Stimulated activated CD8-positive, alpha-beta memory T cell treated with anti-CD3 and anti-CD28 coated beads, Interleukin-12 subunit alpha, Interleukin-12 subunit beta, amount 100 ng/mL, for 24 hours (primary cell): ENCODE measurements around the gene PICK1.

ENCODE experiments used
- DNase-seq: peaks from one replicate; pipeline ENCODE4 v3.0.0-alpha.2; 2020; ENCODE audit errors: extremely low read depth

PICK1 gene

DNA sequence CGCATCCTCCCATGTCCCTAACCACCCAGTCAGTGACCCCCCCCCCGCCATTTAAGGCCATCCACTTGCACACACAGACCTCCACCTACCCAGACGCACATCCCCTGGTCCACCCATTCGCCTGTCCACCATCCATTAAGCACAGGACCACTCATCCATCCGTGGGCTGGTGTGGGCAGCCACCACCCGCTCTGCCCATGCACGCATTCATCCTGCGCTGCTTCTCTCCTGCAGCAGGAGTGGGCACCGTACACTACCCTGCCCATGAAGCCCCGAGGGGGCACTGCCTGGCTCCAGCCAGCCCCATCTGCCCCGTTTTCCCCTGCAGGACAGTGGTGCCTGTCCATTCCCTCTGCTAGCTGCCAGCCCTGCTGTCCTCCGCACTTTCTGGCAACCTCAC lies 30.7 kb downstream of the PICK1 start:
- no peak for DNase-seq

DNA sequence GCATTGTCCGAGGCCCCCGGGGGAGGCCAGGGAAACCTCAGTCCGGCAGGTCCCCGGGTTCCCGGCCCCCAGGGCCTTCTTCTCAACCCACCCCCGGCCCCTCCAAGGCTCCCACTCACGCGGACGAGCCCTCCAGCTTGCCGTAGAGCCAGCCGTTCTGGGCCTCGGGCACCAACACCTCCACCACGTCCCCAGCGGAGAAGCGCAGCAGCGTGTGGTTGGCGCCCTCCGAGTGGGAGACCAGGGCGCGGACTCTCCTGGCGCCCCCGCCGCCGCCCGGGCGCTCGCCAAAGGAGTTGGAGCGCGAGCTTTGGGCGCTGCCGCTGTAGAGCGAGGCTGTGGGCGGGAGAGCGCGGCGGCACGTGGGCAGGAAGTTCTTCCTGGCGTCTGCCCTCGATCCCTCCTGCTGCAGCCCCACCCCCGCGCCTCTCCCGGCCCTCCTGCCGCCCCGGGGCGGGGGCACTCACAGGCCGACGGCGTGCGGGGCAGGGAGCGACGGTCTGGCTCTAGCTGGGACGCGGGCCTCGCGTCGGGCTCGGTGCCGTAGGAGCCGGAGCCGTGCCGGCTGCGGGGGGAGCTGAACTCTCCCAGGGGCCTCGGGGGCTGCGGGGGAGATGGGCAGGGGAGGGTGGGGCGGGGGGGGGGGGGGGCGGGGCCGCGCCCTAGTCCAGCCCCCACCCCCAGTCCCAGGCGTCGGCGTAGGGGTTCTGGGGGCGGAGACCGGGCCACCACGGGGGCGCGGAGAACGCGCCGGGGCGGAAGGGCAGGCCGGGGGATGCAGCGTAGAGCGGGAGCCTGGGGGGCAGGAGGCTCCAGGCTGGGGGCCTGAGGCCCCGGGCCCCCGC lies 31.6 kb downstream of the PICK1 start:
- no peak for DNase-seq

DNA sequence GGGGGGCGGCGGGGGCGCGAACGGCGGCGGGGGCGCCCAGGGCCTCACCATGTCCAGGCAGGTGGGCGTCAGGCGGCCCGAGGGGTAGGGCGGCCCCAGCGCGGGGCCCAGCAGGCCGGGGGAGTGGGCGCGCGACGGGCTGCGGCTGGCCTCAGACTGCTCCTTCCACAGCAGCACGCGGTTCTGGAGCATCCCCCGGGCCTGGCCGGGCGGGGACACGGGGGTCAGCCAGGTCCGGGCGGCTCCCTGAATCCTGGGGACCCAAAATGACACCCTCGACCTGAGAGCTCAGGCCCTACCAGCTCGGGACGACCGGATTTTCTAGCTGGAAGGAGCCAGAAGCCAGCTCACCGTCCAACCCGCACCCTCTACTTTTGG lies 32.3 kb downstream of the PICK1 start:
- no peak for DNase-seq

DNA sequence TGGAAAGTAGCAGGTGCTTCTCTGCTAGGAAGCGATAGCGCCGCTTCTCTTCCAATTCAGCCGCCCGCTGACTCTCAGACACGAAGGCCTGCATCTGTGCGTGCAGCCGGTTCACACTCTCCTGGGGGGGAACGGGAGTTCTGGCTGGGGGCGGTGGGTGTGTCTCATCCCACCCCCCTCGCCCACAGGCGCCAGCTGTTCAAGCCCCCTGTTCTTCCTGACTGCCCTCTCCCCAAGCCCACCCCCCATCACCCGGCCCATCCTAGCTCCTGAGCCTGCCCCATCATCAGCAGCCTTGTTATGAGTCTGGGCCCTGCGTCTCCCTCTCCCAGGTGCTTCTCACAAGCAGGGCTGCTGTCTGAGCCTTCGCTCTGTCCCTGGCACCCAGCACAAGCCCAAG lies 39.9 kb downstream of the PICK1 start:
- no peak for DNase-seq

DNA sequence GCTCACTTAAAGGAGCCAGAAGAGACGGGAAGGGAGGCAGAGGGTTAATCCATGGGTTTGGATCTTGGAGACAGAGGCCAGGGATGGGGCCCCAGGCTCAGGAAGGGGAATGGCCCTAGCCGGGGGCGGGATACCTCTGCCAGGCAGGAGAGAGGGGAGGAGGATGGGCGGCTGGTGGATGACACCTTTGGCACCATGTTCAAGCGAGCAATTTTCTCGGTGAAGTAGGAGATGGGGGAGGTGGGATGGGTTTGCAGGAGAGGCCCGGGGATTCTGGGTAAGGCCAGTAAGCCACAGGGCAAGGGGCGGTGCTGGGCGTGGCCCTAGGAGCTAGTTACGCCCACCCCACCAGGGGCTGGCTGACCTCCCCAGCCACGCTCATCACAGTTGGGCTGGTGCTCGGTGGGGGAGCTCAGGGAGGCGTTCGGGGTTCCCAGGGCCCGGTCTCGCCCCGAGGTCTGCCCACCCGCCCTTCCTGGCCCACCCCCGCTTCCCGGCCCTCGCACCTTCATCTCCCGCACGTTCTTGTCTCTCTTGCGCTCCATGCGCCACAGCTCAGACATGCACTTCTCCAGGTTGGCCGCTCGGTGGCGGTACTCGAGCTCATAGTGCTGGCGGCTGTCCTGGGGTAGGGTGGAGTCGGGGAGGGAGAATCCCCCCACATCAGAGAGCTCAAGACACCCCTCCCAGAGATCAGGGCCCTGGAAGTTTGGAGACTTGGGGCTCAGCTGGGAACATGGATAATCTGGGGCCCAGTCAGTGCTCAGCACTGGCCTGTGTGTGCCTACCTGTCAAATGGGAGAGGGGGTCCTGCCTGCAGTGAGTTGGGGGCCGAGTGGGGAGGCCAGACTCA lies 40.6 kb downstream of the PICK1 start:
- DNase-seq = no peak

DNA sequence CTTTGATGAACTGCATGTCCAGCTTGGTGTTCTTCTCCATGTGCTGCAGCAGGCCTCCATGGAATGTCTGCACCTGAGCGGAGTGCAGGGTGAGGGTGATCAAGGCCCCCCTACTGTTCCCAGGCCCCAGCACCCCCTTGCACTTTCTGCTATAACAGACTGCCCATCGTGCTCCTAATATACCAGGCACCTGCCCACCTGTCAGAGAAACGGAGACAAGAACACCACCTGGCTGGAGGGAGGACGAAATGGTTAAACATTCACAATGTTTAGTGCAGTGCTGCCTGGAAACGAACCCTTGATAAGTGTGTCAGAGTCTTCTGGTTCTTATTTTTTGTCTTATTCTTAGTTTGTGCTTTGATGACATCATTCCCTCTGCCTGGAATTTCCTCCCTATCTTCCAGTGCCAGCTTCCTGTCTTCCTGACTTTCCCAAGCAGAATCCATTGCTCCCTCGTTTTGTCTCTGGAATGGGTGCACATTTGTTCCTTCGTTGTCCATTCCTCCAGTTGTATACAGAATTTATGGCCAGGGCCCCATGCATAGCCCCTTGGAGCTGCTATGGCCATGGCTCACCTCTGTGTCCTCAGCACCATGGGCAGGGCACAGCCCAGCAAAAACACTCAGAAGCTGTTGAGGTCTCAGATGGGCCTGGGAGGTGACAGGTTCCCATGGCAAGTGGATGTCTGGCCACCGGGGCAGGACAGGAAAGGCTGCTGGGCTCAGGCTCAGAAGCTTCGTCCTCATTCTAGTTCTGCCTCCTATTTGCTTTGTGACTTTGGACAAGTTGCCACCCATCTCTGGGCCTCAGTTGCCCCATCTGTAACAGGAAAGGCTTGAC lies 41.4 kb downstream of the PICK1 start:
- no peak for DNase-seq

DNA sequence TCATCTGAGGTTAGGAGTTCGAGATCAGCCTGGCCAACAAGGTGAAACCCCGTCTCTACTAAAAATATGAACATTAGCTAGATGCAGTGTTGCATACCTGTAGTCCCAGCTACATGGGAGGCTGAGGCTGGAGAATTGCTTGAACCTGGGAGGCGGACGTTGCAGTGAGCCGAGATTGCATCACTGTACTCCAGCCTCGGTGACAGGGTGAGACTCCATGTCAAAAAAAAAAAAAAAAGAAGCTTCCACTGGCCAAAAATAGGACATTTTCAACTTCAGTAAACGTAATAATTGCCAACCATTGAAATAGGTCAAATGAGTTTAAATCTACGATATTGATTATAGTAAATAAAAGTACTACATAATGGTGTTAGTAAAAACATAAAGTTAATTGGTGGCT lies 46.4 kb downstream of the PICK1 start:
- DNase-seq = no peak

DNA sequence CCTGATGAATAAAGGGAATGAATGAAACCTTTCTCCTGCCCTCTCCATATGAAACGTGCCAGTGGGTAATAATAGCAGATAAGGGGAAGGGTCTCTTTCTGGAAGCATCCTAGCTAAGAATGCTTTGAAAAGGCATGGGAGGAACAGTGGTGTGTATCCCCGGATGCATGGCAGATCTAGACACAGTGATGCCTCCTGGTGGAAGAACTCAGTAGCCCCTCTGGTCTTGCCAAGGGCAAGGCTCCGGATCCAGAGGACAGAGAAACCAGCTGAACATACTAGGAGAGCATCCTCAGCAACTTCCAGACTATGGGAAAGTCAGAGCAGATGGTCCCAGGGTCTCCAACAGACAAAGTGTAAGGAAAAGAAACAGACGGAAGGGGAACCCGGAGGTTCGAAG lies 46.9 kb downstream of the PICK1 start:
- no peak for DNase-seq

DNA sequence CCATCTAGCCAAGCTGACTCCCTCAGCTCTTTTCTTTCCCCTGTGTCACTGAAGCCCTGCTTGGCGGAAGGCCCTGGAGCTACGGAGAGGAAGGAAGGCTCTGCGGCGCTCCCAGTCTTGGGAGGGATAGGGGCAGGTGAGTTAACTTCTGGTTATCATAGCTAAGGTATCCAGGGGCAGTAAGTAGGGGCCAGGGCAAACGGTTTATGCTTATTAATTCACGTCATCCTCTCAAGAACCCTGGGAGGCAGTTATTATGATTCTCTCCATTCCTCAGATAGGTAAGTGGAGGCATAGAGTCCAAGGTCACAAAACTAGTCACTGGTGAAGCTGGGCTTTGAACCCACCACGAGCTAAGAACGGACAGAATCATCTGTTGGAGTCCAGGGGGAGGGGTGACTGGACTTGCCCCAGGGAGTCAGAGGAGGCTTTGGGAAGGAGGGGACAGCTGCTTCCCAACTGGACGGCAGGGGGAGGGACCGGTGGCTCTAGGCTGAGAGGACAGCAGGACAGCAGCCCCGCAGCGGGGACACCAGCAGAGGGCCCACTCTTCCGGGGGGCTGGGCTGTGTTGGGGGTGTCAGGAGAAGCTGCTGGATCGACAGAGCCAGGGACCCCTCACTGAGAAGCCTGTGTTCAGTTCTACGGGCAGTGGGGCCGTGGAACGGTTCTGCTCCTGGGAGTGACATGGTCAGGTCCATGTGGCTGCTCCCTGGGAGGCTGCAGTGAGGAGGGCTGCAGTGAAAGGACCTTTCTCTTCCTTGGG lies 49.8 kb downstream of the PICK1 start:
- no peak for DNase-seq

DNA sequence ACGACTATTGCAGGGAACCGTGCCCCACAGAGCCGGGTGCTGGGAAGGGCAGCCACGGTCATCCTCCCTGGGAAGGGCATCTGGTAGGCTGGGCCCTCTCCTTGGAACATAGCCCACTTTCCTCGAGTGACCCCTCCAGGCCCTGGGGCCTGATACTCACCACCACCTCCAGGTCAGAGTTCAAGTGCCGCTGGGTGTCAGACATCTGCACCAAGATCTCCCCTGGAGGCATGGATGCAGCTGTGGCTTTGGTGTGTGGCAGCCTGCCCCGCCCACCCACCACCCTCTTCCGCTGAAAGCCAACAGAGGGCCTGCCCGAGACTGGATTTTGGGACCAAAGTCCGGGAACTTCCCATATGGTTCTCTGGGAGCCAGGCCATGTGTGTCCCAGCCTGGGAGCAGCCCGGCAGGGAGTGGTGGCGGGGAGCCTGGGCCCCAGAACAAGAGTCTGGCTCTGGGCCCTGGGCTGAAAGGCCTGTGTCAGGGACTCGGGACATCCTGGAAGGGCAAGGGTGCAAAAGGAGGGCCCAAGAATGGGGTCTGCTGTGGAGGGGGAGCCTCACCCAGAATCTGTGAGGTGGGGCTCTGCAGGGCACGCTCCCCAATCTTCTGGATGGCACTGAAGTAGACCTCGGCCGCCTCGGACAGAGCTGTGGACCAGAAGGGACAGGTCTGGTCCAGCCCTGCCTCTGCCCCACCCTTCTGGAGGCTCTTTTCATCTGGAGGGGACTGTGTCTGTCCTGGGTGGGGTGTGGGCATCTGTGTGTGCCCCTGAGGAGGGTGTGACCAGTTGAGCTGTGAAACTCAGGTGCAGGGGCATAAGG lies 50.7 kb downstream of the PICK1 start:
- DNase-seq = no peak

DNA sequence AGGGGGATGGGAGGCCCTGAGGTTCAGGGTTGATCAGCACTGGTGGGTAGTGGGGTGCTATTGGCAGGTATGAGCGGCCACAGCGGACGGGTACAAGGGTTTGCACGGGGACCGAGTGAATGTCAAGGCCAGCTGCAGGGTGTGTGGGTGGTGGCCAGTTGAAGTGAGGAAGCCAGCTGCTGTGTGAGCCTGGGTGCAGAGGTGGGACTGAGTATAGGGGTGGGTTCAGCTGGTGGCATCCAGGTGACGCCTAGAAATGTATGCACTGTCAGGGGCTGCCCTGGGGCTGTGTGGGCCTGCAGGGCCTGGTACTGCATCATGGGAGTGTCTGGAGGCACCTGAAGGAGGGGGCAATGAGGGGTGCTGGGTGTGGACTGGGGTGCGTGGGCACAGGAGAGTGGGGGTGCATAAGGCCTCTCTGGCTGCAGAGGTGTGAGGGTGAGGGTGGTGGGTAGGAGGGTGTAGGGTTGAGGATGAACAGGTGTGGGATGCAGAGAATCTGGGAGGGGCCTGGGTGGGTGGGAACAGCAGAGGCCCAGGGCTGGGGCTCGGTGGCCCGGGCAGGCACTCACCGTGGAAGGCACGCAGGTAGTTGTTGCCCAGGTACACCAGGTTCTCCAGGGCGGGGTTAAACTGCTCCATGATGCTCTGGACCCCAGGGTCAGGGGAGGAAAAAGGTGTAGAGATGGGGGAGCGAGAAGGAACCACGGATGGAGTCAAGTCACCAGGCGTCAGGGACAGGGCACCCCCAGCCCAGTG lies 51.5 kb downstream of the PICK1 start:
- no peak for DNase-seq

DNA sequence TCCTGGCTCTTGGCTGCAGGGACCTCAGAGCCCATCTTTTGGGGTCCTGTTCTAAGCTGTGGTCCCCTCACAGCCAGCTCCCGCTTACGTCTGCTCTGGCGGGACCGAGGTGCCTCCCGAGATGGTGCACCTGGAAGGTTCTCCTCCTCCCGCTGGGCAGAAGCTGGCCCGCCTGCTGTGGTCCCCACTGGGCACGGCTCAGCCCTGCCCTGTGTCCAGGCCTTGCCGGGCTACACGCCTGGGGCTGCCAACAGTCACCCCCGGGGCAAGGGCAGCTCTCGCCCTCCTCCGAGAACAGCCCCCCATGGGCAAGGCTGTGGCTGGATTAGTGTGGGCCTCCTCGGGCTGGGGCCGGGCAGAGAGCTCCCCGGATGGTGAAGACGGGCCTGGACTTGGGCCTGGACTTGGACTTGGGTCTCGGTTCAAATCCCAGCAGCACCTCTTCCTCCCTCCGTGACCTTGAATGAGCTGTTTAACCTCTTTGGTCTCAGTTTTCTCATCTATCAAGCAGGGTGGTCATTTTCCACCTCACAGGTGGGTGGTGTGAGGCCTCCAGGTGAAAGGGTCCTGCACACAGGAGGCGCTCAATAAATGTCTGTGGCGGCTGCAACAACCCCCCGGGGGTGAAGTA lies 52.3 kb downstream of the PICK1 start:
- no peak for DNase-seq

DNA sequence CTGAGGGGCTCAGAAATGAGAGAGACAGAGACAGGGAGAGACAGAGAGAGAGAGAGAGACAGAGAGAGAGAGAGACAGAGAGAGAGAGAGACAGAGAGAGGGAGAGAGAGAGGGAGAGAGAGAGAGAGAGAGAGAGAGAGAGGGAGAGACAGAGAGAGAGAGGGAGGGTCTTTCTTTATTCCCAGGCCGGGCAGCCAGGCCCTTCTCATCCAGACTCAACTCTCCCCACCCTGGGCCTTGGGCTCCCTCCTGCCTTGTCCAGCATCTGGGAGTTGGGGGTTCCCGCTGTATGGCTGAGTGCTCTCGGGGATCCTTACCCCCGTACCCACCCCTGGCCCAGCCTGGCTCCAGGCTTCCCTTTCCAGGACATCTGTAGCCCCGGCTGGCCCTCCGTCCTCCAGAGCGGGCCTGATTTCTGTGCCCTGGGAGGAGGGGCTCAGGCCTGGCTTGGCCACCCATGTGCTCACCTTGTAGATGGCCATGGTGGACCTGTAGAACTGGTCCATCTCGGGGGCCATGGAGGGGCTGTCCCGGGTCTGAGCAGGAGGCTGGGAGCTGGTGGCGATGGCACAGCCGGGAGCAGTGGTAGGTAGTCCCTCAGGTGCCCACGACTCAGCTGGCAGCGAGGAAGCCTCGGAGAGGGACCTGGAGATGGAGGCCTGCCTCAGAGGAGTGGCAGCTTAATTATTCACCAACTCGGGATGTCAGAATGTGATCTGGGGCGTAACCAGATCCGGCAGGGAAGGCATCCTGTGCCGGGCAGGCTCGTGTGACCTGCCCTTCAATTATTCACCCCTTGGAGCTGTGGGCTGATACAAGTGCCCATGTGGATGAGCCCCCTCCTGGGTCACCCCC lies 53.0 kb downstream of the PICK1 start, which contains the start of gene BAIAP2L2:
Gene BAIAP2L2 (minus strand): TSS at position 677 of the 855 bp plus-strand sequence. CDS start 159 bp downstream, at position 518.
- DNase-seq = no peak

DNA sequence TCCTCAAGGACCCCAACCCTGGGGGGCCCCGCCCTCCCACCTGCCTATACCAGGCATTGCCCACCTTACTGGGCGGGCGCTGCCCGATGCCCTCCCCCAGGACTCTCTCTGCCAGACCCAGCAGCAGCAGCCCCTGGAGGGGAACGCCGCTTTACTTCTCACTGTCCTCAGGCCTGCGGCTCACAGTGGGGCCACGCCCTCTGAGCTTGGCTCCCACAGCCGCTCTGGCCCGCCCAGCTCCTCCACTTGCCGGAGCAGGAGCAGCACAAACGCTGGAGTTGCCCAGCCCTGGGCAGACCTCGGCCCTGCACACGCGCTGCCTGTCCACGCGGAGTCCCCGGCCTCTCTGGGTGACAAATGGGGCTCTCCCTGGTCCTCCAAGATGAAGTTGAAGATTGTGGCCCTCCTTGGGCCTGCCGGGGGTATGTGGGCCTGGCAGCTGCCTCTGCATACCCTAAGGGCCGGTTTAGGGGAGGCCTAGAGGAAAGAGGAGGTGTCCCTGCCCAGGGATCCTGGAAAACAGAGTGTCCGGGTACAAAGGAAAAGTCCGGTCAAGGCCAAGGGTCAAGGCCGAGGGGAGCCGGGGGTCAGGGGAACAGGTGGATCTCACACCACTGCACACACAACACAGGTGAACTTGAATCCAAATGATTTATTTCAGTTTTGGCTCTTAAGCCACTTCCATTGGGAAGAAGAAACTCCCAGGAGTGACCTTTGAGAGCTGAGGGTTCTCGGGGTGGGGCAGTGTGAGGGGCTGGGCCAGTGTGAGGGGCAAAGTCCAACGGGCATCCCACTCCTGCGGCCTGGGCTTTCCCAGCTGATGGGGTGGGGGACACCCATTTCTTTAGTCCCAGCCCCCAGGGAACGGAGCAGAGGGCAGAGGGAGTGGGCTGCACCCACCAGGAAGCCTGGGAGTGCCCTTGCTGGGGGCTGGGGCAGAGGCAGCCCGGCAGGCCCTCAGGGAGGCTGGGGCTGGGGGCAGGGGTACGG lies 54.0 kb downstream of the PICK1 start:
- no peak for DNase-seq

DNA sequence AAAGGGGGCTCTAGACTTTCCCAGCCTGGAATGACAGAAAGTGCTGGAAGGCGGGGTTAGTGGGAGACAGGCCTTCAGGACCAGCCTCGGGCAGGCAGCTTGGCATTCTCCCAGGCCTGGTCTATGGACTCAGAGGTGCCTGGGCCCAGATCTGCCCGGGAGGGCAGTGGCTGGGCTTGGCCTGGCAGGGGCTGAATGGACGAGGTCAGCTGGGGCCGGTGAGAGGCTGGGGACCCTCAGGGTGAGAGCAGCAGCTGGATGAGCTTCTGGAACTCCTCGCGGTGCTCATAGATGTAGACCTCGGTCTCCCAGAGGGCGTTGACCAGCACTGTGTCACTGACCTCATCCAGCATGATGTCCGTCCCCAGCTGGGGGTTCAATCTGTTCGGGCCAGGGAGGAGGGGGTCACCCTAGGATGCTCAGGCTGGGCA lies 54.7 kb downstream of the PICK1 start:
- no peak for DNase-seq

DNA sequence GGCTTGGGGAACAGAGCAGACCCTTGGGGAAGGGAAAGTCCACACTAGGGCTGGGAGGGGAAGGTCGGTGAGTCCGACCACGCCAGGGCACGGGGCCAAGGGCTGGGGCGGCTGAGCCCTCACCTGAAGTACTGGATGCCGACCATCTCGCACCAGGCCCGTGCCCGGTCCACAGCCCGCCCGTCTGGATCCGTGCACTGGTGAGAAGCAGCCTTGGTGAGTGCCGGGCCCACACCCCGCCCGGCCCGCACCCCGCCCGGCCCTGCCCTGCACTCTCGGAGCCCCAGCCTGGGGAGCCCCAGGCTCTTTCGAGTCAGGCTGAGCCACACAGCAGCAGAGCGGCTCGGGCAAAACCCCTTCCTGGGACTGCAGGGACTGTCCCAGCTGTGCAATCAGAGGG lies 55.2 kb downstream of the PICK1 start:
- DNase-seq = no peak
